Loucy (cell line): ENCODE measurements around the gene NUMBL.

Experiments used
- CTCF ChIP-seq: fragments of 200-600 bp; sonication (generic); conservative IDR thresholded peaks from 2 replicates; pipeline ENCODE4 v1.5.1; 2014; ENCODE audit warnings: mild to moderate bottlenecking, antibody characterized with exemption, low read length
- EZH2phosphoT487 ChIP-seq: fragments of 200-600 bp; IDR thresholded peaks from 2 replicates; pipeline ENCODE4 v1.6.1; 2018; ENCODE audit warnings: antibody characterized with exemption, mild to moderate bottlenecking, moderate library complexity, borderline replicate concordance

DNA sequence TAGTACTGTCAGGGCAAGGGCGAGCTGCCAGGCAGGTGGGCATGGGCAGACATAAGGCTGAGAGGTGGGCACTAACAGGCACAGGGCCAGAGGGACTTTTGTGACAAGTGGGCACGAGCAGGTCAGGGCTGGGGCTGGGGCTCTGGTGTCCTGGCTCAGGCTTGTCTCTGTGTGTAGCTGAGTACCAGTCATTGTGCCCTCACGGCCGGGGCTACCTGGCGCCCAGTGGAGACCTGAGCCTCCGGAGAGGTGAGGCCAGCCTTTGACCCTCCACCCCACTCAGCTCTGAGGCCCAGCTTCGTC is 67.7 kb downstream of the NUMBL start:
- no peak for TF ChIP-seq CTCF
- TF ChIP-seq EZH2phosphoT487, result no peak
